Measurements from ENCODE around the gene PSMD14.

DNA sequence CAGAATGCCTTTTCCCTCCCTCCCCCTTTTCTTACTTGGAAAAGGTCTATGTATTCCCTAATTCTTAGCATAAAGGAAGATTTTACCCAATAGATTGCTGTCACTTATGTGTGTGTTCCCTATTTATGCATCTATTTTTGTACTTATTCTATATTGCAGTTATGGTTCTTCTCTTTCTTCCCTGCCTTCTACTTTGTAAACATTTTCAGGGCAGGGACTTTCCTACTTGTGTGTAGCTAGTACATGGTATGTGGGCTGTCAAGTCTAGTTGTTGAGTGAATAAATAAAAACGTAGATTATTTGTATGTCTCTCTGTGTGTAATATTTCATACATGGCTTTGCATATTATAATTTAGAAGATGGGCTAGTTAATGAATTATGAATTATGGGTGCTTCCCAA lies 45.3 kb downstream of the PSMD14 start:
- TF ChIP-seq PATZ1 (tag by site-specific recombination; IDR thresholded peaks at IDR 0.05) (no peak), ZNF24 (tag by site-specific recombination; IDR thresholded peaks at IDR 0.05) (no peak), ZNF707 (tag by site-specific recombination; IDR thresholded peaks at IDR 0.05) (no peak), CTCF (tag by site-specific recombination; IDR thresholded peaks at IDR 0.05) (no peak), ZNF175 (tag by site-specific recombination; IDR thresholded peaks at IDR 0.05) (no peak), ZNF10 (tag by site-specific recombination; IDR thresholded peaks at IDR 0.05) (no peak), ZNF274 (IDR thresholded peaks at IDR 0.05; ENCODE audit: low read length) (no peak), ZNF274 (tag by site-specific recombination; IDR thresholded peaks at IDR 0.05; ENCODE audit: borderline replicate concordance) (no peak), ZNF114 (tag by site-specific recombination; IDR thresholded peaks at IDR 0.05) (no peak)
- TF ChIP-seq, protein P1, sequence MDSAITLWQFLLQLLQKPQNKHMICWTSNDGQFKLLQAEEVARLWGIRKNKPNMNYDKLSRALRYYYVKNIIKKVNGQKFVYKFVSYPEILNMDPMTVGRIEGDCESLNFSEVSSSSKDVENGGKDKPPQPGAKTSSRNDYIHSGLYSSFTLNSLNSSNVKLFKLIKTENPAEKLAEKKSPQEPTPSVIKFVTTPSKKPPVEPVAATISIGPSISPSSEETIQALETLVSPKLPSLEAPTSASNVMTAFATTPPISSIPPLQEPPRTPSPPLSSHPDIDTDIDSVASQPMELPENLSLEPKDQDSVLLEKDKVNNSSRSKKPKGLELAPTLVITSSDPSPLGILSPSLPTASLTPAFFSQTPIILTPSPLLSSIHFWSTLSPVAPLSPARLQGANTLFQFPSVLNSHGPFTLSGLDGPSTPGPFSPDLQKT (IDR thresholded peaks at IDR 0.05; ENCODE audit: borderline replicate concordance, low read depth, low read length): no peak

All from HEK293 (cell line).